ENCODE data around the gene NAPEPLD.
"Not testable (repeated sequence)": the region's sequence is repeated elsewhere in the genome, so short reads cannot be mapped to it uniquely, and the experiment has no call there.

Gene NAPEPLD

DNA sequence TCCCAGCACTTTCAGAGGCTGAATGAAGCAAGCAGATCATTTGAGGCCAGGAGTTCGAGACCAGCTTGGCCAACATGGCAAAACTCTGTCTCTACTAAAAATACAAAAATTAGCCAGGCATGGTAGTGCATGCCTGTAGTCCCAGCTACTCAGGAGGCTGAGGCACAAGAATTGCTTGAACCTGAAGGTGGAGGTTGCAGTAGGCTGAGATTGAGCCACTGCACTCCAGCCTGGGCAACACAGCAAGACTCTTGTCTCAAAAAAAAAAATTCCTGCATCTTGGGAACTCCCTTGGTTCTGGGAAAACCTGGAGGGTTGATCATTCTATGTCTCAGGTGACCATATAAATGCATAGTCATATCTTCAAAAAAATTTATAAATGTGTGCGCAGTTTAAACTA lies 4.1 kb downstream of the NAPEPLD start:
- not testable (repeated sequence) for DNase-seq (ENCODE audit: low read depth)

DNA sequence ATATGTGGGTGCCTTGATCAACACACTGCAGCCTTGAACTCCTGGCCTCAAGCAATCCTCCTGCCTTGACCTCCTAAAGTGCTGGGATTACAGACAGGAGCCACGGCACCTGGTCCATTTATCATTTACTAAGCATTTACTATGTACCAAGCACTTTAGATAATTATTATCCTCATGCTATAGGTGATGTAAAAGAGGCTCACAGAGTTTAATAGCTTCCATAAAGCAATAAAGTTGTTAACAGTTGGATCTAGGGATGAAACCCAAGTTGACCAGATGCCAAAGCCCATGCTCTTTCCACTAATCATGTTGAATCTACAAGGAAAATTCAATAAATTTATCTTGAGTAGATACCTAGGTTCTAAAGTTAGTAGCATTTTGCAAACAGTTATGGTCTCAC lies 5.0 kb downstream of the NAPEPLD start:
- no peak for DNase-seq (ENCODE audit: low read depth)

DNA sequence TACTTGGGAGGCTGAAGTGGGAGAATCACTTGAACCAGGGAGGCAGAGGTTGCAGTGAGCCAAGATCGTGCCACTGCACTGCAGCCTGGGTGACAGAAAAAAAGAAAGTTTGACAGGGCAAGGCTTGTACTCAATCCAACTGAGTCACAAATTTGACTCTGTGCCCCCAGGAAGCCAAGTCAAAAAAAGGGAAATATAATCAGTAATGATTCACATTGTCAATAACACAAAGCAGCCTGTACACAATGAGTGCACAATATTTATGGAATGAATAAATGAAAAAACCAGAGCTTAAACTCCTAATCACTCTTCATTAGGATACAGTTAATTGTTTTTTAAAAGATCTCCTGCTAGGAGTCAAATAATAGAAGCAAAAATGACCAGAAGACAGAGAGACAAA lies 6.4 kb downstream of the NAPEPLD start:
- DNase-seq (ENCODE audit: low read depth) = no peak

DNA sequence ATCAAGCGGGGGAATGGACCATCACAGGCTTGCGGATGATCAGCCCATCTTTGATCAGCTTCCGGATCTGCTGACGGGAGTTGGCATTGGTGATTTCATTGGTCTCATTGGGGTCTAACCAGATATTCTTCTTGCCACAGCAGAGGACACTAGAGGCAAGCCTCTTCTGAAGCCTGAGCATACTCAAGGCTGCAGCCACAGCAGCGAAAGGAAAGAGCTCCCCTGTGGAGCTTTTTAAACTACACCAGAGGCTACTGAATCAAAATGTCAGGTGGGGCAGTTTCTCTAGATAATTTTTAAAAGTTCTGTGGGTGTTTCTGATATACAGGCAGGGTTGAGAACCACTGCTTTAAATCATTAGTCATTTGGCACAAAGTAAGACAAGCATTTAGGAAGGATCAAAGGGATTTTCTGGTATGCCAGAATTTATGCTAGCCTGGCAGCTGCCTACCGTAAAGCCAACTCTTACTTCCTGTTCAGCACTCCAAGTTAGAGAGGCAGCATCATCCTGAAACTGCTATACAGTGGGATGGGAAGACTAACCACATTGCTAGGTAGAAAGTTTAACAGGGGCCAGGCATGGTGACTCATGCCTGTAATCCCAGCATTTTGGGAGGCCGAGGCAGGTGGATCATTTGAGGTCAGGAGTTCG lies 7.0 kb downstream of the NAPEPLD start:
- no peak for DNase-seq (ENCODE audit: low read depth)

DNA sequence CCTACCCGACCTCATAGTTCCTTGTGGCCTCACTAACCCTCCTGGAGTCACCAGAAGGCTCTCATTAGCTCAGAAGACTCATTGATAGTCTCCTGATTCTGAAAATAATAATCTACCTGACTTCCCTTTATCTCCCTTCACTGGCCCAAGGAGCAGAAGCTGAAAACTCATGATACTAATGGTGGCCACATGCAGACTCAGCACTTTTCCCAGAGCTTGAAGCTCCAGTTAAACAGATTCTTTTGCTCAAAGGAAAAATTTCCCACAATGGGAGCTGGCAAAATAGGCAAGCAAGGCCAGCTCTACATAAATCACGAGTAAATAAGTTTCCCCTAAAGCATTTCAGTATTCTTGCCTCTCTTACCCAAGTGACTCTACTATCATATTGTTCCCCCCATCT lies 8.2 kb downstream of the NAPEPLD start:
- DNase-seq (ENCODE audit: low read depth) = no peak

DNA sequence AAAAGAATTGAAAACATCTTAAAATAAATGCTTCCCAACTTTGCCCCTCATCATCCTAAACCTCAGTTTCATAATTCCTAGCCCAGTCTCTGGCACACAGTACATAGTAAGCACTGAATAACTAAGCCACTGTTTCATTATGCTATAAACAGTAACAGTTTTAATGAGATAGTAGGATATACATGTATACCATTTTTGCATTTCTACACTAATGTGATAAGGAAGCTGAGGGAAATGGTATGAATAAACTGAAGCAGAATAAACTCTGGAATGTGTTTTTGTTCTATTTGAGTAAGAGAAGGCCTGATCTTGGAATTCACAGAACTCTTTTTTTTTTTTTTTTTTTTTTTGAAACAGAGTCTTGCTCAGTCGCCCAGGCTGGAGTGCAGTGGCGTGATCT lies 8.8 kb downstream of the NAPEPLD start:
- DNase-seq (ENCODE audit: low read depth) = no peak

DNA sequence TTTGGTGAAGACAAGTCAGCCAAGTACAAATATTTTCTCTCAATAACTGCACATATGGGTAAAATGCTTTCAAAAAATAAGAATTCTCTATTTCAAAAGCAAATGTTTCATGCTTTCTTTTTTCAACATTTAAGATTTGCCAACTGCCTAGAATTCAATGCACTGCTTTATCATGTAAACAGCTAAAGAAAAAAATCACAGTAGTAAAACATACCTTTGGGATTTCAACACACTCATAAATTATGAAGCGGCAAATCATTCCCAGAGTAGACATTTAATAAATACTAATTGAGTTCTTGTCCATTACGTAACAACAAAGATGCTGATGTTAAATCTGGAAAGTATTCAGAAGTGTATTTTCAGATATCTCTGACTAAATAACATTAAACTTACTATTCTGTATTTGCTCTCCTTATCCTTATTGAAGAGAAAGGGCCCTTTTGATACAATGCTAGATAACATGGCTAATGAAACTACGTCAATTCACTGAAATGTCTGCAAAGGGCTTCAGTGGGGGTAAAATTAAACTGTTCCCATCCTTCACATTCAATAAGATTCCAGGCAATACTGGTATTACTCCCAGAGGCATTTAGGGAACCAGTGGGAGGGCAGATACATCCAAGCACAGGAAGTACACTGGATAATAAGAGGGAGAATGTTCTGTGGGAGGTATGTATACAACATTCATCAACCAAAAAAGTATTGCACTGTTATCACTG lies 13.9 kb downstream of the NAPEPLD start:
- no peak for DNase-seq (ENCODE audit: low read depth)

DNA sequence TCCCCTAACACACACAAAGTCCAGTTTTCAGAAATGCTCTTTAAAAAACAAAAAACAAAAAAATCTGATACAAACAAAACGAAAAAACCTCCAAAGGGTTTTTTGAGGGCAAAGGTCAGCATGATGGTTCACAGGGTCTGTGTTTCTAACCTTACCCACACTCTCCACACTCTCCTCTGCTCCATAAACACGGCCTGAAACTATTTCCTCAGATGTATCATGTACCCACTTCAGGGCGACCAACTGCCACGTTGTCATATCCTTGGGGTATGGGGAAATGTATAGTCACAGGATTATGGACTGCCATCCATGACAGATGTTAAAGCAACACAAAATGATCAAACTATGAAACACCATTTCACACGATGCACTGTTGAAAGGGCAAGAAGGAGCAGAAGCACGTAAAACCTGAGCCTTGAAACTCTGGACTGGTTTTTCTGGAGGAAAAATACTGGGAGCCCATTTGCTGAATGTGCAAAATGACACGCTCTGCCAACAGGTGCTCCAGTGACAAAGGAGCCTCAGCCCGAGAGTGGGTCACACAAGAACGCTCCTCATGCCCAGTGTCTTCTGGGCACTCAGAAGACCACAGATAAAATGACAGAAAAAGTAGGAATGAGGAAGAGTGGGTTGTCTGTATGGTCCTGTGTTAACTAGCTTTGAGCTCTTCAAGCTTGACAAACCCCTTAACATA lies 15.8 kb downstream of the NAPEPLD start:
- DNase-seq (ENCODE audit: low read depth) = no peak

DNA sequence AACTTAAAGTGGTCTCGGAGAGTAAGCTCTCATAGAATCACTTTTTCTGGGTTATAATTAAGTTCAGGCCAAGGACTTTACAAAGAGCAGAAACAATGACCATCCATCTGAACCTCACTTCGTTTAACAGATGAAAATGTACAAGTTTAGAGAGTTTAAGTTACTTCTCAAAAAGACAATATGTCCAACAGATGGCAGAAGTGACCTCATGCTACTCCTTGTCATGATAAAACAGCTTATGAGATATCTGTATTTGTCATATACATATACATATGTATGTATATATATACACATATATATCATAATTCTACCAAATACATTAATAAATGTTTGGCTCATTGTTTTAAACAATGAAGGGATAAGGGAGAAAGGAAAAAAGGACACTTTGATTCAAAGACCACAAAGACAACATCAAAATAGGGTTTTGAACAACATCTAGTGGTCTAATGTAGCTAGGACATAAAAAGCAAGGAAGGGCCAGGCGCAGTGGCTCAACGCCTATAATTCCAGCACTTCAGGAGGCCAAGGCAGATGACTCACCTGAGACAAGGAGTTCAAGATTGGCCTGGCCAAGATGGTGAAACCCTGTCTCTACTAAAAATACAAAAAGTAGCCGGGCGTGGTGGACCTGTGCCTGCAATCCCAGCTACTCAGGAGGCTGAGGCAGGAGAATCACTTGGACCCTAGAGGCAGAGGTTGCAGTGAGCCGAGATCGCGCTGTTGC lies 17.8 kb downstream of the NAPEPLD start:
- DNase-seq (ENCODE audit: low read depth) = no peak

DNA sequence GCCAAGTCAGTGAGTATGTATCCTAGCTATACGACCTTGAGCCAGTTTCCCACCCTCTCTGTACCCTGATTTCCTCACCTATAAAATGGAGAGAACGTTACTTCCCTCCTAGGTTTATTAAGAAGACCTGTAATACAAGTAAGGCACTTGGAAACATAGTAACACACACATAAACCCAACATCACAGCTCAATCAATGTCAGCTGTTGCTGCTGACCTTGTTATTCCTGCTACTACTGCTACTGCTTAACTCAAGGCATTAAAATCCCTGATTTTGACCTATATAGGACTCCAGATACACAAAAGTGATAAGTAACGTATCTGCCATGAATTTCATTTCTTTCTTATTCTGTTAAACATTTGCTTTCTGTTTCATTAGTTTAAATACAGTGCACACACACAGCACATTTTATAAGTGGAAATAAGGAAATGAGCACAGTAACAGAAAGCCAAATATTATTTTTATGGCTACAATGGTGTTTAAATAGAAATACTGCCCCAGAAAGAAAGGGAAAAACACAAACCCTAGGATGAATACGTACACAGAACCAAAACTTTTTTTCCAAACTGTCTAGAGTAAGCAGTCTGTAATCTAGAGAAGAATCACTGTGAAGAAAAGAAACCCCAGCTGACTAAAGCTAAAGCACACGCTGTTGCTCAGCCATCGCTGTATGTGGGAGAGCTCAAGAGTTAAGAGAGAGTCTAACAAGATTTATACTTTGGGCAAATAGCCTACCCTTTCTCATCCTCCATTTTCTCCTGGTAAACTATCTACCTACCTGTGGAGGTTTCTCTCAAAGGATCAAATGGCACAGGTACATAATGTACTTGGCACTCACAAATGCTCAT lies 19.0 kb downstream of the NAPEPLD start:
- no peak for DNase-seq (ENCODE audit: low read depth)

DNA sequence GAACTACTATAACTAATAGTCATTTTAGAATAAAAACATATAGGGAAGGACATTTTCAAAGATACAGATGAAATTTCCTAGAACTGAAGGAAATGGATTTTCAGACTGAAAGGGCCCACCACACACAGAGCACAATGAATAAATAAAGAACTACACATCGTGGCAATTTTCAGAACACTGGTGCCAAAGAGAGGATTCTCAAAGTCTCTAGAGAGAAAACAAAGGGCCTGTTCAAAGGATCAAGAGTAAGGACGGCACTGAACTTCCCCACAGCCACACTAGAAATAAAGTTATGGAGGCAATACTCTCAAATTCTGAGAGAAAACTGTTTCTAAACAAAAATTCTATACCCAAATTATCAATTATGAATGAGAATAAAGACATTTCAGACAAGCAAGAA lies 21.9 kb downstream of the NAPEPLD start:
- no peak for DNase-seq (ENCODE audit: low read depth)

DNA sequence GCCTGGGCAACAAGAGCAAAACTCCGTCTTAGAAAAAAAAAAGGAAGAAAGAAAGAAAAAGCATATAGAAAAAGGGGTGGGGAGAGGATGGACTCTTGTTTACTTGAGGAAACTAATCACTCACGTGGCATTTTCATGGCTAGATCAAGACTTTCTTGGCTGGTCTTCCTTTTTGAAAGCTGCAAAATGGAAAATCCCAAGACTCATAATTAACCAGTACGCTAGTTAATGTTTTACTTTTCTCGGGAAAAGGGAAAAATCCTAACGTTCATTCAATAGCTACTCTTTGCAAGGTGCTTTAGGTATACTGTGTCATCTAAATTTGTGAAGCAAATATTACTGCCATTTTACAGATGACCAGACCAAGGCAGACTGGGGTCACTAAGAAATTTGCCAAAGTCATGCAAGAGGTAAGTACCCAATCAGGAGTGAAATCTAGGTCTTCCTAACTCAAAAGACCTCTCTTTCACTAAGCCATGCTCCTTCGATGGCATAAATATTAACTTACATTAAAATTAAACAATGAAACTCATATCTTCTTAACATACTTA lies 24.4 kb downstream of the NAPEPLD start:
- DNase-seq (ENCODE audit: low read depth) = no peak

DNA sequence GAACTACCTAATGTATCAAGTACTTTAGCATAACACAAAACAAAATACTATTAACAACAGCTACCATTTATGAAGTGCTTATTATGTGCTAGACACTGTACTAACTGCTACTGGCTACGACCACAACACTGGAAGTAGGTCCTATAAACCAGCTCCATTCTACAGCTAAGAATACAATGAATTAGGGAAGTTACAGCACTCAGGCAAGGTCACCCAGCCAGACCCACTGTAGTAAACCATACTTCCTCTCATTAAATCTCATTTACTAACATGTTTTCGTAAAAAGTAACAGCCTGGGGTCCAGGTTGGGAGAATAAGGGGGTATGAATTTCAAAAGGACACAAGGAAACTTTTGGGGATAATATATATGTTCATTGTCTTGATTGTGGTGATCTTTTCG lies 25.4 kb downstream of the NAPEPLD start:
- no peak for DNase-seq (ENCODE audit: low read depth)

DNA sequence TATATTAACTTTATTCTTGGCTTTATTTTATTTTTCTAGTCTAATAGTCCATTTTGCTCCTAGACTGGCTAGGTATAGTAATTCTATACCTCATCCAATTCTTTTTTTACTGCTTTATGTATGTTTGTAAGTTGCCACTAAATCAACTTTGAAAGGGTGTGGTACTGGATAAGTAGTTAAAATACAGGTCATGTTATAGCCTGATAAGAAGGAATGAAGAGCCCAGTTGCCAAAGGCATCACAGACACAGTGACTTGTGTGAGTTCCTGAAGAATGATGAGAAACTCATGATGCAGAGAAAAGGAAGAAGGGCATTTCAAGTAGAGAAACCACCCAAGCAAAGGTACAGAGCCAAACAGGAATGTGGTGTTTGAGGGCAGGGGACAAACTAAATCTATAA lies 27.3 kb downstream of the NAPEPLD start:
- DNase-seq (ENCODE audit: low read depth) = no peak

DNA sequence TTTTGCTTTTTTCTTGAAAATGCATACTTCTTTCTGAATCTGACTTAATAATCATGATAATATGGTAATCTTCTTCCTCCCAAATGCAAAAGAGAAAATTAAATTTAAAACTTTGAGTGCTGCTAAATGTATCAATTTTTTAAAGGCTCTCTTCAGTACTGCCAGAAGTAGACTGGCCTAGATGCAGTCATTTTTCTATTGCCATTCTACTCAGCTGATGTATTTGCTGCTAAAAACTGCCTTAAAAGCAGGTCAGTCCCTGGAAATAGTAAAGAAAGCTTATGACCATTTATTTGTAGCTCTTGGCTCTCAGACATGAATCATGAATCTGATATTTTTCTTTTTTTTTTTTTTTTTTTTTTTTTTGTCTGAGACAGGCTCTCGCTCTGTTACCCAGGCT lies 28.5 kb downstream of the NAPEPLD start:
- no peak for DNase-seq (ENCODE audit: low read depth)

DNA sequence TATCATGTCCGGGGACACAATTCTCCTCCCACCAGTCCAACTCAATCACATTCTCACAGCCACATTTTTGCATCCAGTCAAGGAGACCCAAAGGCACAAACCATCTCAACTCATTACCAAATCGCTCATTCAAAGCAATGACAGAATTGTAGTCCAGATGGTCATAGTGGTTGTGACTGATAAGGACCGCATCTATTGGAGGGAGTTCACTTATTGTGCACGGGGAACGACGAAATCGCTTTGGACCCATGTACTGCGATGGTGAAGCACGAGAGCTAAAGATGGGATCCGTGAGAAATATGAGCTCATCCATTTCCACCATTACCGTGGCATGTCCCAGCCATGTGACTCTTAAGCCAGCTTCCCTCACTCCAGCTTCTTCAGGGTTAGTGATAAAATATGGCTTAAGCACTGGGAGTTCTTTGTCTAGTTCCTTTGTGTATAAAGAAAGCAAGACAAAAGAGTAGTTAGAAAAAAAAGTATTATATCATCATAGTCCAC lies 29.1 kb downstream of the NAPEPLD start:
- no peak for DNase-seq (ENCODE audit: low read depth)

DNA sequence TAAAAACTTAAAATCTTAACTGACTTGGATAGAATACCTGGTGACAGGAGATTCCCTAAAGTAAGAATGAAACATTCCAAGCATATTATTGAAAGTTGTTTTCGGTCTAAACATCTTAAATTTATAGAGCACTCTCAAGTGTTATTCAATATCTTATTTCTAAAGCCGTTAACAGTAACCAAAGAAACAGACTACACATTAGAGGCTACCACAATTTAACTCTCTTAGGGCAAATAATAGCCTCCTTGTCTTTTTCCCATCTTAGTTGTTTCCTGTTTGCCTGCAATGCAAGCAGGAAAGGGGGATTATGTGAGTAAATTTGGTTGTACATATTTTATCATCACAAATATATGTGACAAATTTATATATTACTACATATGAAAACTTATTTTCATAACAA lies 31.4 kb downstream of the NAPEPLD start:
- DNase-seq (ENCODE audit: low read depth) = no peak

DNA sequence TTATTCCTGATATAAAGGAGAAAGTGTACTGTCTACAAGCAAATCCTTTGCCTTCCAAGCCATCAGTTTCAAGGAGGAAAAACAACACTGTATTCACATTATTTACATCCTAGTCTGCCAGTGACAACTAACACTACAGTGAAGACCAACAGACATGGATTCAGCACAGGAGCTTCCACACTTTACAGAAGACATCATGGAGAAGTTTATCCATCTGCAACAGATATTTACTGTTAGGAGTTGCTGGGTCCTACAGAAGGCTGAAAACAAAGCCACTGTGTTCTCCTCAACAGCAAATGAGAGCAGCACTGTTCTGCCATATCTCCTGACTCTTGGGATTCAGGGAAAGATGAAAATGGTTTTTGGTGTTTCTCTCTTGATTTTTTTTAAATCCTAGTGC lies 31.9 kb downstream of the NAPEPLD start:
- no peak for DNase-seq (ENCODE audit: low read depth)

DNA sequence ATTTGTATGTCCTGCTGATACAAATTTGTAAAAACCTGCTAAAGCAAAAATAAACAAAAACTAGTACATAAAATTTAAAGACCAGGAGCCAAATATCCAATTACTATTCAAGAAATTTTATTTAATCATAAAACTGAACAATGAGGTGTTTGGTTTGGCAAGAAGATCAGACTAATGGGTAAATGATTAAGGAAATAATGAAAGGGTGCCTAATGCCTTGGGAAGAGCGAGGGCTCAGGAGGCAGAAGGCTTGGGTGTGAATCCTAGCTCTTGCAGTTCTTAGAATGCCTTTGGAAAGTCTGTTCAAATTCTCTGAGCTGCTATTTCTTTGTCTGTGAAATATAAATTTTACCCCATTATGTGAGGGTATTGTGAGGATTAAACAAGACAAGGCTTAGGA lies 32.4 kb downstream of the NAPEPLD start:
- DNase-seq (ENCODE audit: low read depth) = no peak

DNA sequence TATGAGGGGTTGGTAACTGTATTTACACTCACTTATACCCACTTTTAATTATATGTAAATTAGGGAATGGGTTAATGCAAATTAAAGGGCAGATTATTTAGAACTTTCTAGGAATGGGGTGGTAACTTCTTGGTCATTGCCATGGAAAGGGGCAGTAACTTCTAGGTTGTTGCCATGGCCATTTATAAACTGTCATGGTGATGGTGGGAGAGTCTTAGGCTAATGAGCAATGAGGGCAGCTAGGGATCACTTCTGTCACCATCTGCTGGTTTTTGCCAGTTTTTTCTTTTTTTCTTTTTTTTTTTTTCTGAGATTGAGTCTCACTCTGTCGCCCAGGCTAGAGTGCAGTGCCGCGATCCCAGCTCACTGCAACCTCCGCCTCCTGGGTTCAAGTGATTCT lies 33.1 kb downstream of the NAPEPLD start:
- no peak for DNase-seq (ENCODE audit: low read depth)

DNA sequence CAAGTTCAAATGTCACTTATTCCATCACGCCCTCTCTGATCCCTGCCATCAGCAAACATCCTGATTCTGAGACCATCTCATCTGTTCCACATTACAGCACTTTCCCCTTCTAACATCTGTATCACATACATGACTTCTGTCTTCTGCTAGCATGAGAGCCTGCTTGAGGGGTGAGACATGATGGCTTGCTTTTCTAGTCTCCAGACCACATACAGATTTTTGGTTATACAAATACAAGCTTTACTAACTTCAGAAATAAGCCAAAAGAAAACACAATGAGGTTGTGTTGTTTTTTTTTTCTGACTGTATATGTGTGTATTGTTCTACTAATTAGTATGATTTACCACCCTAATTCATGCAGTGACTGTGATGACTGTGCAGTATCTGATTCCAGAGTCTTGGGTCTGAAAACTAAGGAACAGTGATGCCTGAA lies 34.3 kb downstream of the NAPEPLD start:
- no peak for DNase-seq (ENCODE audit: low read depth)

Data from fibroblast of the conjunctiva (primary cell).